Measurements from ENCODE around the gene LCE2B. TPM values are rescaled to one million over a fixed set of nuclear protein-coding genes. Genes with fewer than 3 reads are reported as not detected.
"Not testable (repeated sequence)": the region's sequence is repeated elsewhere in the genome, so short reads cannot be mapped to it uniquely, and the experiment has no call there.

The LCE2B gene
- total RNA-seq, 4 donors from 2014 or later: 1,313 to 2,792 (median 1,611) TPM

GRCh38 chr1:152657677-152658076 lies 28.2 kb upstream of the LCE2B start:
- DNase-seq (ENCODE audit: low spot score in 2 of 2): no peak
- TF ChIP-seq POLR2A (IDR thresholded peaks at IDR 0.05): no peak
- no peak for TF ChIP-seq CTCF (IDR thresholded peaks at IDR 0.05)
- WGBS, 2 donors: 86 to 88% methylated on average over 4 of the region's 4 CpGs
- intact Hi-C loops (cut with DNase I; ENCODE audit: low total_unique reads): loop anchor here (10.0 kb wide), 1 partner anchor 287 kb away; the partner anchor contains the start of gene SPRR5
- no peak overlapping the region for H3K4me3 ChIP-seq (ENCODE audit: low read depth, poor library complexity, severe bottlenecking)

DNA sequence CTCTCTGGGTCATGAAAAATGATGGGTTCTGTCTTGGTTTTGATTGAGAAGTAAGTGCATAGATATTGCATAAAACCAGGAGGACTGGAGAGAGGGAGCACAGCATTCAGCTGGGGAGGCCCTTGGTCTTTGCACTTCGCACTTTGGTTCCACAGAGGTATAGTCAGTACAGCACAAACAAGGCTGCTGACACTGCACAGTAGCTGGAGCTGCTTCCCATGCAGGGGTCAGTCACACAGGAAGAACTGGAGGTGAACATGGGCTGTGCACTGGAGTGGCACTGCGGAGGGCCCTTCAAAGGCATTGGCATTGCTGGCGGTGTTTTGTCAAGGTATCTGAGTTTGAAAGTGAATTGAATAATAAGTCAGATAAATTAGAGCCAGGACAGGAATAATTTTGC lies 27.3 kb upstream of the LCE2B start:
- TF ChIP-seq CTCF (IDR thresholded peaks at IDR 0.05) (no peak), POLR2A (IDR thresholded peaks at IDR 0.05) (no peak)
- 82 to 90% methylated on average over 3 of the region's 3 CpGs for WGBS, 2 donors

DNA sequence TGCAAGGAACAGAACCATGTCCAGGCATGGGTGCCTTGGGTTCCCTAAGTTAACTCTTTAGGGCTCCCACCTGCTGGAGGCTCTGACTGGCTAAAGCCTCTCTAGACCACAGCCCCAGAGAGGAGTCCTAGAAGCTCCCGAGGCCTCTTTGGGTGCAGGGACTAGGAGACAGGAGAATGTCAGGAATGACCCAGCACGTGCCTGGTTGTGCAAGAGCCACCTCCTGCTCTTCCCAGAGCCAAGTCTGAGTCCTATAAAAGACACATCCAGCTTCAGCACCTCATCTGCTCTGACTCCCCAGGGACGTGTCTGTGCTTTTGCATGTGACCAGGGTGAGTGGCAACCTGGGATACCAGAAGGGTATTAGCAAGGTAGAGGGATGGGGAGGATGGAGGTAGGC lies 22.8 kb upstream of the LCE2B start, which contains the start of gene LCE2D:
TSS of gene LCE2D (plus strand) at position 283 of the 400 bp plus-strand sequence. CDS start 726 bp downstream, outside the sequence.
- intact Hi-C loops (cut with DNase I; ENCODE audit: low total_unique reads): no loop called here
- TF ChIP-seq CTCF (IDR thresholded peaks at IDR 0.05): no peak
- TF ChIP-seq POLR2A (IDR thresholded peaks at IDR 0.05): no peak
- no peak within 1 kb of the TSS for H3K4me3 ChIP-seq (ENCODE audit: low read depth, poor library complexity, severe bottlenecking)
- no peak for DNase-seq (ENCODE audit: low spot score in 2 of 2)
- 63 to 71% methylated on average over 3 of the region's 3 CpGs for WGBS, 2 donors

More for the DNA sequence above, 27.3 kb upstream of the LCE2B start:
- DNase-seq (ENCODE audit: low spot score in 2 of 2): no peak
- H3K4me3 ChIP-seq (ENCODE audit: low read depth, poor library complexity, severe bottlenecking): no peak overlapping the region
- intact Hi-C loops (cut with DNase I; ENCODE audit: low total_unique reads): loop anchor here (10.0 kb wide), 1 partner anchor 286 kb away; the partner anchor contains the start of gene SPRR5

DNA sequence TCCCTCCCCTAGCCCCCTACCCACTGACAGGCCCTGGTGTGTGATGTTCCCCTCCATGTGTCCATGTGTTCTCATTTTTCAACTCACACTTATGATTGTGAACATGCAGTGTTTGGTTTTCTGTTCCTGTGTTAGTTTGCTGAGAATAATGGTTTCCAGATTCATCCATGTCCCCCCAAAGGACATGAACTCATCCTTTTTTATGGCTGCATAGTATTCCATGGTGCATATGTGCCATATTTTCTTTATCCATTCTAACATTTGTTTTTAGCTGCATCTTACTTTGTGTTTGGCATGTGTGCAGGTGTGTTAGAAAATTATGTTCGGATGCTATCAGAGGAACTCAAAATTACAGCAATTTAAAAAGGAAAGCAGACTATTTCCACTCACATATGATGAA lies 19.8 kb upstream of the LCE2B start:
- DNase-seq (ENCODE audit: low spot score in 2 of 2); H3K4me3 ChIP-seq (ENCODE audit: low read depth, poor library complexity, severe bottlenecking); intact Hi-C loops (cut with DNase I; ENCODE audit: low total_unique reads): not testable (repeated sequence)
- 88 to 94% methylated on average over 1 of the region's 1 CpG for WGBS, 2 donors

GRCh38 chr1:152667648-152668047 lies 18.3 kb upstream of the LCE2B start:
- TF ChIP-seq CTCF (IDR thresholded peaks at IDR 0.05) (no peak), POLR2A (IDR thresholded peaks at IDR 0.05) (no peak)
- H3K4me3 ChIP-seq (ENCODE audit: low read depth, poor library complexity, severe bottlenecking): no peak overlapping the region
- DNase-seq (ENCODE audit: low spot score in 2 of 2): no peak
- WGBS, 2 donors: 84 to 90% methylated on average over 5 of the region's 5 CpGs
- intact Hi-C loops (cut with DNase I; ENCODE audit: low total_unique reads): no loop called here

GRCh38 chr1:152673016-152673415 lies 12.9 kb upstream of the LCE2B start:
- DNase-seq (ENCODE audit: low spot score in 2 of 2): no peak
- no peak overlapping the region for H3K4me3 ChIP-seq (ENCODE audit: low read depth, poor library complexity, severe bottlenecking)
- WGBS, 2 donors: 60 to 66% methylated on average over 2 of the region's 2 CpGs
- TF ChIP-seq POLR2A (IDR thresholded peaks at IDR 0.05) (no peak), CTCF (IDR thresholded peaks at IDR 0.05) (no peak)
- intact Hi-C loops (cut with DNase I; ENCODE audit: low total_unique reads): no loop called here

DNA sequence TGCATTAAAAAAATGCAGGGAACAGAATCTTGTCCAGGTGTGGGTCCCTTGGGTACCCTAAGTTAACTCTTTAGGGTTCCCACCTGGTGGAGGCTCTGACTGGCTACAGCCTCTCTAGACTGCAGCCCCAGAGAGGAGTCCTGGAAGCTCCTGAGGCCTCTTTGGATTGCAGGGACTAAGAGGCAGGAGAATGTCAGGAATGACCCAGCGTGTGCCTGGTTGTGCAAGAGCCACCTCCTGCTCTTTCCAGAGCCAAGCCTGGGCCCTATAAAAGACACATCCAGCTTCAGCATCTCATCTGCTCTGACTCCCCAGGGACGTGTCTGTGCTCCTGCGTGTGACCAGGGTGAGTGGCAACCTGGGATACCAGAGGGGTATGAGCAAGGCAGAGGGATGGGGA lies 10.9 kb upstream of the LCE2B start, which contains the start of gene LCE2C:
TSS of gene LCE2C (plus strand) at position 297 of the 400 bp plus-strand sequence. CDS start 737 bp downstream, outside the sequence.
- H3K4me3 ChIP-seq (ENCODE audit: low read depth, poor library complexity, severe bottlenecking); DNase-seq (ENCODE audit: low spot score in 2 of 2); intact Hi-C loops (cut with DNase I; ENCODE audit: low total_unique reads): not testable (repeated sequence)
- WGBS, 2 donors: 70 to 71% methylated on average over 3 of the region's 3 CpGs

Data from lower leg skin (tissue), 4 donors.